Esophagus muscularis mucosa (tissue), 4 donors: ENCODE measurements around the gene ETFB. TPM values are rescaled to one million over a fixed set of nuclear protein-coding genes. Genes with fewer than 3 reads are reported as not detected.

Source experiments
- DNase-seq: peaks from one replicate; pipeline ENCODE4 v3.0.0-alpha.2; 2017; ENCODE audit errors: extremely low spot score
- H3K27ac ChIP-seq, 4 donors: fragments of 200-600 bp; sonication (generic); replicated peaks in 1 of 4; 1 replicate in 3 of 4; 2 replicates in 1 of 4; pipeline ENCODE4 v1.5.1; 2016 to 2019; ENCODE audit warnings: mild to moderate bottlenecking in 1 of 4
- H3K27me3 ChIP-seq, 4 donors: fragments of 200-600 bp; sonication (generic); one replicate each; pipeline versions ENCODE4 v1.5.1 to v1.6.0; 2016 to 2019
- H3K36me3 ChIP-seq, 4 donors: fragments of 200-600 bp; sonication (generic); one replicate each; pipeline ENCODE4 v1.5.1; 2016 to 2019
- H3K4me1 ChIP-seq, 4 donors: fragments of 200-600 bp; sonication (generic); one replicate each; pipeline ENCODE4 v1.5.1; 2016 to 2019
- H3K4me3 ChIP-seq, 4 donors: fragments of 200-600 bp; sonication (generic); 1 replicate in 2 of 4; 2 replicates in 2 of 4; pipeline ENCODE4 v1.5.1; 2016 to 2019; ENCODE audit warnings: mild to moderate bottlenecking in 4 of 4, moderate library complexity in 1 of 4
- H3K9me3 ChIP-seq, 4 donors: fragments of 200-600 bp; sonication (generic); 1 replicate in 3 of 4; 2 replicates in 1 of 4; pipeline ENCODE4 v1.5.1; 2016 to 2019
- EP300 ChIP-seq: sonication (generic); formaldehyde crosslinking; IDR thresholded peaks from one replicate; pipeline ENCODE4 v1.6.1; 2017; ENCODE audit warnings: antibody characterized with exemption
- POLR2A ChIP-seq: fragments of 450-650 bp; IDR thresholded peaks from one replicate; pipeline ENCODE4 v1.6.1; 2017; ENCODE audit warnings: antibody characterized with exemption, moderate library complexity, mild to moderate bottlenecking, low read depth
- POLR2AphosphoS5 ChIP-seq, 2 donors: sonication (generic); formaldehyde crosslinking; IDR thresholded peaks; one replicate each; pipeline ENCODE4 v1.6.1; 2017; ENCODE audit warnings: antibody characterized with exemption in 2 of 2
- WGBS: methylation state at CpG from one replicate; pipeline ENCODE4 v1.1.5; 2018; 5-methylcytosine and 5-hydroxymethylcytosine counted together
- intact Hi-C: fragments of 100-400 bp; cut with DNase I; formaldehyde crosslinking; loops from one replicate; pipeline ENCODE4 v1.15.1; 2023
- total RNA-seq, 4 donors: library from RNA; depleted of rRNA; stranded (reverse); fragments of >200 nt; gene quantifications; one replicate each; pipeline versions ENCODE4 v1.1.0 to v1.2.1, GENCODE V29; 2016
- TF ChIP-seq, protein P1 (sequence below), 3 experiments: fragments of 200-600 bp in 2 of 3; fragments of 450-650 bp in 1 of 3; sonication (generic) in 2 of 3; IDR thresholded peaks; one replicate each; pipeline ENCODE4 v1.5.1; 2017 to 2019; ENCODE audit warnings: antibody characterized with exemption in 3 of 3, mild to moderate bottlenecking in 2 of 3, moderate library complexity in 1 of 3

ETFB gene
- total RNA-seq, 4 donors from 2014 or later, result 86.3 to 121 (median 106) TPM

DNA sequence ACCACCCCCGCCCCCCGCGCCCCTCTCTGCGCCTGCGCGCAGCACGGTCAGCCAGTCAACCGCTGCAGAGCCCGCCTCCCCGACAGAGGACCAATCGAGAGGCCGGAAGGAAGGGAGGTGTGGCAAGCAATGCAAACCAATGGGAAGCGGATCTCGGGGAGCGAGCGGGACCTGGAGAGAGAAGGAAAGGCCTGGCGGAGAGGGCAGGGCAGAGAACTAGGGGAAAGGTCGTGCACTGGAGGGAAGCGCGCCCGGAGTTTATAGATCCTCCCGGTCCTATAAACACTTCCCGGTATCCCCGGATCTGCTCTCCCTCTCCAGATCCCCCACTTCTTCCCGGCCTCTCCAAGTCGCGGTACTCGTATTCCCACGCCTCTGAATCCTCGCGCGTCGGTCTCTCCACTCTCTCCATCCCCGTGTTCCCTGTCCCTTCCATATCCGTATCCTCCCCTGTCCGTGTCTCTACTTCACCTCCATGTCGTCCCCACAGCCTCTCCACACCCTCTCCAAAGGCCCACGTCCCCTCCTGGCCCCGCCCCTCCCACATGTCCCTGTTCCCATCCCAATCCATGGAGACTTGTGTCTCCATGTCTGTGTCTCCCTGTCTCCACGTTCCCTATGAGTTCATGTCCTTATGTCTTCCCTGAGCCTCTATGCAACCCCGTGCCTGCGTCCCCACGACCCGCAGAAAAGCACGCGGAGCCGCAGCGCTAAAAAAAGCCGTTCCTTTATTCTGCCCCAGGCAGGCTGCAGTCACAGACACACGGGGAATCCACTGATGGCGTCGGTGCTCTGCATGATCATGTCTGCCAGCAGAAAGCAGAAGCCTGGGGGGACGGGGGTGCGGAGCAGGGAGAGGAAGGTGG, 434 bp upstream of the ETFB start:
- Histone ChIP-seq H3K27ac (peak overlapping the region; percentile 95 to 99 (median 97)), H3K4me1 (peaks cover 32 to 56% (median 54%) of the 10 kb centered on the region in 4 donors), H3K9me3 (no peaks in the 10 kb centered on the region), H3K27me3 (no peaks in the 10 kb centered on the region), H3K4me3 (peak overlapping the region; percentile 67 to 86 (median 75)), H3K36me3 (no peaks in the 10 kb centered on the region)
- intact Hi-C loops, result loop anchor here (1.0 to 10.0 kb wide), 2 partner anchors 26 to 338 kb away; no protein-coding TSS in a partner anchor
- peak; percentile 99 for DNase-seq
- TF ChIP-seq, protein P1, sequence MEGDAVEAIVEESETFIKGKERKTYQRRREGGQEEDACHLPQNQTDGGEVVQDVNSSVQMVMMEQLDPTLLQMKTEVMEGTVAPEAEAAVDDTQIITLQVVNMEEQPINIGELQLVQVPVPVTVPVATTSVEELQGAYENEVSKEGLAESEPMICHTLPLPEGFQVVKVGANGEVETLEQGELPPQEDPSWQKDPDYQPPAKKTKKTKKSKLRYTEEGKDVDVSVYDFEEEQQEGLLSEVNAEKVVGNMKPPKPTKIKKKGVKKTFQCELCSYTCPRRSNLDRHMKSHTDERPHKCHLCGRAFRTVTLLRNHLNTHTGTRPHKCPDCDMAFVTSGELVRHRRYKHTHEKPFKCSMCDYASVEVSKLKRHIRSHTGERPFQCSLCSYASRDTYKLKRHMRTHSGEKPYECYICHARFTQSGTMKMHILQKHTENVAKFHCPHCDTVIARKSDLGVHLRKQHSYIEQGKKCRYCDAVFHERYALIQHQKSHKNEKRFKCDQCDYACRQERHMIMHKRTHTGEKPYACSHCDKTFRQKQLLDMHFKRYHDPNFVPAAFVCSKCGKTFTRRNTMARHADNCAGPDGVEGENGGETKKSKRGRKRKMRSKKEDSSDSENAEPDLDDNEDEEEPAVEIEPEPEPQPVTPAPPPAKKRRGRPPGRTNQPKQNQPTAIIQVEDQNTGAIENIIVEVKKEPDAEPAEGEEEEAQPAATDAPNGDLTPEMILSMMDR (IDR thresholded peaks at IDR 0.05), result no peak
- TF ChIP-seq EP300, result no peak
- TF ChIP-seq POLR2A, result peak; percentile 64
- TF ChIP-seq POLR2AphosphoS5 (IDR thresholded peaks at IDR 0.05), result peak; percentile 98 to 99
- under 1% methylated on average over 38 of the region's 54 CpGs for WGBS

DNA sequence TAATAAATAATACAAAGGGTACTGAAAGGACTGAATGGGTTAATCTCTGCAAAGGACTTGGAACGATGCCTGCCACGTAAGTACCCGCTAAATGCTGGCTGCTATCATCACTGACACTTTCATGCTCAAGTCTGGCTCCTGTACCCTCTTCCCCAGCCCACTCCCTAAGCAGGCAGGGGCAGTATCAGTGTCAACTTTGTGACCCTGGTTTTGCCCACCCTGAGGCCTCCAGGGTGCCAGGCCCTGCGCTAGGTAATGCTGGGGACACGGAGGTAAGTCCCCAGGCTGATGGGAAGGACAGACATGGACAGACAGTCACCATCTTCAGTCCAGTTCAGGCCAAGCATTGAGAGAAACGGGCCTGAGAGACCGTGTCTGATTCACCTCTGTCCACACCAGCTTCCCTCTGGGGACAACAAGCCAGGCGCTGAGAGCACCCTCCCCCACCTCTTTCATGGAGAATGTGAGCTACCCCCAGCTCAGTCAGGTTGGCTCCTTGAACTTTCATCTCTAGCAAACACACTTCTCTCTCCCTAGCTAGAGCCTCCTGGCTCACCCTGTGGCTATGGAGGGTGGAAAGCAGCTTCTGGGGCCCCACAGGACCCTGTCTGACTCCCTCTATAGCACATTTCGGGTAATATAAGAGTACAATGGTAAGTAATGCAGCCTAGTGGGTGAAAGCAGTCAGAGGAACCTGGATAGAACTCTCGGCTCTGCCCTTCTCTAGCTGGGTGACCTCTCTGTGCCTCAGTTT, 800 bp downstream of the ETFB start:
- DNase-seq, result no peak
- H3K4me1 ChIP-seq, result peaks cover 32 to 65% (median 54%) of the 10 kb centered on the region in 4 donors
- intact Hi-C loops, result loop anchor here (10.0 kb wide), 1 partner anchor 339 kb away; no protein-coding TSS in a partner anchor

DNA sequence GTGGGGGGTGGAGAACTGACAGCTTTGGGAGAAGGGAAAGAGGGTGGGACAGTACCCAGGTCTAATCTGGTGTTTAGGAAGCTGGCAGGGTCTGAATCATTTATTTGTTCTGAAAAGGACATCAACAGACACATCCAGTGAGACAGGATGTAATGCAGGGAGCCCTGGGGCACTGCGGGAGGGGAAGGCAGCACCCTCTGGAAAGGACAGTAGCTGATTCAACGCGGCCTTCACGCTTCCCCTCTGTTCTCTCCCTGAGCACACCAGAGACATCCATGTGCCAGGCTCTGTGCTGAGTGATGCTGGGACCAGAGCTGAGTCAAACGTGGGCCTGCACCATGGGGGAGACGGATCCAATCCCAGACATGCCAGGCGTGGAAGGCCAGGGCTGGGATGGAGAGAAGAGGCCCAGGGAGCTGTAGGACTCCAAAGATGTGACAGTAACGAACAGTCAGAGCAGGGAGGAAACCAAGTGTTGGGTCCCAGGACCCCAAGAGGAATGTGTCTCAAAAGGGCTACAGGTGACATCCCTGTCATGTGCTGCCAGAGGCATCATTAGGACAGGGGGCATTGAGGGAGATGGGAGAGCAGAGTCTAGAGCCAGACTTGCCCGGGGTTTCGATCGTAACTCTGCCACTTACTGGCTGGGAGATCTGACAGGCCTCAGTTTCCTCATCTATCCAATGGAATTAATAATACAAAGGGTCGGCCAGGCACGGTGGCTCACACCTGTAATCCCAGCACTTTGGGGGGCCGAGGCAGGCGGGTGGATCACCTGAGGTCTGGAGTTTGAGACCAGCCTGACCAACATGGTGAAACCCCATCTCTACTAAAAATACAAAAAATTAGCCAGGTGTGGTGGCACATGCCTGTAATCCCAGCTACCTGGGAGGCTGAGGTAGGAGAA, 1.7 kb downstream of the ETFB start:
- TF ChIP-seq EP300 (no peak), POLR2AphosphoS5 (IDR thresholded peaks at IDR 0.05) (peak; percentile 20 to 26)
- H3K27ac ChIP-seq, result peak overlapping the region; percentile 95 to 99 (median 97)
- peak overlapping the region in 1 of 4 donors; percentile 67 for H3K4me3 ChIP-seq
- WGBS, result 70% methylated on average over 15 of the region's 15 CpGs
- H3K9me3 ChIP-seq, result no peaks in the 10 kb centered on the region
- H3K27me3 ChIP-seq, result no peaks in the 10 kb centered on the region
- no peak for DNase-seq
- no peaks in the 10 kb centered on the region for H3K36me3 ChIP-seq
- H3K4me1 ChIP-seq, result peaks cover 32 to 67% (median 57%) of the 10 kb centered on the region in 4 donors
- intact Hi-C loops, result loop anchor here (10.0 kb wide), 1 partner anchor 340 kb away; no protein-coding TSS in a partner anchor

More for the DNA sequence above, 800 bp downstream of the ETFB start:
- Histone ChIP-seq H3K9me3 (no peaks in the 10 kb centered on the region), H3K27me3 (no peaks in the 10 kb centered on the region), H3K4me3 (peak overlapping the region; percentile 67 to 86 (median 75)), H3K27ac (peak overlapping the region; percentile 95 to 99 (median 97)), H3K36me3 (no peaks in the 10 kb centered on the region)
- TF ChIP-seq, protein P1 (IDR thresholded peaks at IDR 0.05), result no peak
- TF ChIP-seq POLR2A (no peak), POLR2AphosphoS5 (IDR thresholded peaks at IDR 0.05) (peak in 1 of 2 donors; percentile 31), EP300 (no peak)
- 17% methylated on average over 10 of the region's 10 CpGs for WGBS

DNA sequence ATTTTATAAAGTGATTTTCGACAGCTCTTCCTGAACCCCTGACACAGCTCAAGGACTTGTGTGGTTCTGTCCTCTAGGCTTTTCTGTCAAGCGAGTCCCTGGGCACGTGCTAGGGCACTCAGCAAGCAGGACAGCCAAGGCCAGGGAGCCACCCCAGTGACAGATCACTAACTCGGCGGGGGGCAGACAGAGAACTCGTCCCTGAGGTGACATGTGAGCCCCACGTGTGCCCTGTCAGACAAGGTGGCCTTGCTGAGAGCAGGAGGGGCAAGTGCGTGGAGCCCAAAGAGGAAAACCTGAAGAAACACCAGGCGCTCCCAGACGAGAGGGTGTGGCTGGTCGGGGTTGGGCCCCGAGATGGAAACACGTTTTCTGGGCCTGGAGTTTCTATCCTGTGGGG, 4.9 kb downstream of the ETFB start:
- Histone ChIP-seq H3K27ac (peak overlapping the region; percentile 95 to 99 (median 97)), H3K27me3 (no peaks in the 10 kb centered on the region), H3K4me3 (no peak overlapping the region), H3K4me1 (peaks cover 36 to 68% (median 53%) of the 10 kb centered on the region in 4 donors), H3K9me3 (no peaks in the 10 kb centered on the region), H3K36me3 (no peaks in the 10 kb centered on the region)
- WGBS, result 87% methylated on average over 13 of the region's 13 CpGs
- intact Hi-C loops, result loop anchor here (10.0 kb wide), 1 partner anchor 344 kb away; no protein-coding TSS in a partner anchor
- DNase-seq, result no peak
- TF ChIP-seq EP300 (no peak), POLR2AphosphoS5 (IDR thresholded peaks at IDR 0.05) (no peak), POLR2A (no peak)
- TF ChIP-seq, protein P1 (IDR thresholded peaks at IDR 0.05), result no peak
